ENCODE data around the gene FAM149B1.
"Not testable (repeated sequence)": the region's sequence is repeated elsewhere in the genome, so short reads cannot be mapped to it uniquely, and the experiment has no call there.

The FAM149B1 gene

GRCh38 chr10:73232887-73233286 is 65.0 kb downstream of the FAM149B1 start:
- DNase-seq (ENCODE audit: low read depth in 2 of 3, low spot score in 1 of 3) = no peak

- no peak for DNase-seq (ENCODE audit: low read depth in 2 of 3, low spot score in 1 of 3)
Measured at GRCh38 chr10:73233883-73234282, 66.0 kb downstream of the FAM149B1 start.

GRCh38 chr10:73234695-73235094 is 66.8 kb downstream of the FAM149B1 start:
- DNase-seq (ENCODE audit: low read depth in 2 of 3, low spot score in 1 of 3) = no peak

GRCh38 chr10:73238990-73239566 is 71.2 kb downstream of the FAM149B1 start:
- no peak for DNase-seq (ENCODE audit: low read depth in 2 of 3, low spot score in 1 of 3)

GRCh38 chr10:73239908-73240307 is 72.0 kb downstream of the FAM149B1 start:
- DNase-seq (ENCODE audit: low read depth in 2 of 3, low spot score in 1 of 3) = no peak

GRCh38 chr10:73244866-73245477 is 77.1 kb downstream of the FAM149B1 start:
- DNase-seq (ENCODE audit: low read depth in 2 of 3, low spot score in 1 of 3) = no peak

- no peak for DNase-seq (ENCODE audit: low read depth in 2 of 3, low spot score in 1 of 3)
Measured at GRCh38 chr10:73246322-73246645, 78.4 kb downstream of the FAM149B1 start.

- DNase-seq (ENCODE audit: low read depth in 2 of 3, low spot score in 1 of 3) = peak; percentile 96 to 99 (median 96)
Measured at GRCh38 chr10:73246646-73247508, 79.0 kb downstream of the FAM149B1 start, which contains the start of gene DNAJC9. Gene DNAJC9, minus strand, starts transcription at chr10:73247255. Its CDS starts 66 bp downstream, at chr10:73247189.

GRCh38 chr10:73247509-73248258 is 79.8 kb downstream of the FAM149B1 start:
- DNase-seq (ENCODE audit: low read depth in 2 of 3, low spot score in 1 of 3) = no peak

GRCh38 chr10:73248259-73248724 is 80.4 kb downstream of the FAM149B1 start:
- no peak for DNase-seq (ENCODE audit: low read depth in 2 of 3, low spot score in 1 of 3)

GRCh38 chr10:73251683-73252444 is 83.9 kb downstream of the FAM149B1 start:
- peak in 1 of 3 donors; percentile 21 for DNase-seq (ENCODE audit: low read depth in 2 of 3, low spot score in 1 of 3)

GRCh38 chr10:73252445-73253224 is 84.7 kb downstream of the FAM149B1 start, which contains the start of gene MRPS16:
Gene MRPS16, minus strand, starts transcription at chr10:73252644. Its CDS starts 162 bp downstream, at chr10:73252482.
- peak; percentile 85 to 93 (median 86) for DNase-seq (ENCODE audit: low read depth in 2 of 3, low spot score in 1 of 3)

GRCh38 chr10:73253225-73253555 is 85.3 kb downstream of the FAM149B1 start:
- no peak for DNase-seq (ENCODE audit: low read depth in 2 of 3, low spot score in 1 of 3)

- DNase-seq (ENCODE audit: low read depth in 2 of 3, low spot score in 1 of 3) = not testable (repeated sequence)
Measured at GRCh38 chr10:73258612-73259011, 90.7 kb downstream of the FAM149B1 start.

GRCh38 chr10:73261362-73261995 is 93.6 kb downstream of the FAM149B1 start:
- no peak for DNase-seq (ENCODE audit: low read depth in 2 of 3, low spot score in 1 of 3)

GRCh38 chr10:73262105-73262730 is 94.3 kb downstream of the FAM149B1 start:
- no peak for DNase-seq (ENCODE audit: low read depth in 2 of 3, low spot score in 1 of 3)

- no peak for DNase-seq (ENCODE audit: low read depth in 2 of 3, low spot score in 1 of 3)
Measured at GRCh38 chr10:73262880-73263555, 95.1 kb downstream of the FAM149B1 start.

GRCh38 chr10:73263693-73264347 is 95.9 kb downstream of the FAM149B1 start:
- no peak for DNase-seq (ENCODE audit: low read depth in 2 of 3, low spot score in 1 of 3)
